GM10266 (cell line): Measurements from ENCODE around the gene SH3BGRL3.

ENCODE experiments used
- DNase-seq: peaks from one replicate; pipeline ENCODE4 v3.0.0; 2012; ENCODE audit errors: extremely low spot score
- CTCF ChIP-seq: IDR thresholded peaks from 2 replicates; pipeline ENCODE4 v1.5.1; 2012; ENCODE audit warnings: mild to moderate bottlenecking, low read depth; ENCODE audit not compliant: control insufficient read depth, insufficient read depth; ENCODE audit errors: missing control alignments

The SH3BGRL3 gene

GRCh38 chr1:26278724-26279455 lies 996 bp upstream of the SH3BGRL3 start:
- no peak for TF ChIP-seq CTCF
- DNase-seq: peak; percentile 33

DNA sequence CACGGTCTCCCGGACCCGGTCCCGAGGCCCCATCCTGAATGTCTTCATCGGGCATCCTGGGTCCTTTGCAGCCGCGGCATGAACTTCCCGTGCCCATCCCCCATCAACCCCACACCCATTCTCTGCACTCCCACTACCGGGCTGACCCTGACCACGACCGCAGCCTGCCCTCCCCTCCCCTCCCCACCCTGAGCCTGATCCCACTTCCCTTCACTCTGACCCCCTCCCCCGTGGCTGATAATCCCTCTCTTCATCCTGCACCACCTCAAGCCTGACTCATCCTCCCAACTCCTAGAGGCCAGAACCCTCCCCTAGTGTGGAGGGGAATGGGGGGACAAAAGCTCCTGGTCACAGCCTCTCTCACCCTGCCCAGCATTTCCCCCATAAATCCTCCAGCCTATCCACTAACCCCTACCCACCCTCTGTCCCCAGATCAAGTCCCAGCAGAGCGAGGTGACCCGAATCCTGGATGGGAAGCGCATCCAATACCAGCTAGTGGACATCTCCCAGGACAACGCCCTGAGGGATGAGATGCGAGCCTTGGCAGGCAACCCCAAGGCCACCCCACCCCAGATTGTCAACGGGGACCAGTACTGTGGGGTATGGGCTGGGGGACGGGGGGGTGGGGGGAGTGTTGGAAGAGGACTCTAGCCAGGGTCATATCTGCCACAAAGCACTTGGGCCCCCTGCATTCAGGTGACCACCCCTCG lies 602 bp downstream of the SH3BGRL3 start:
- DNase-seq: peak; percentile 44
- no peak for TF ChIP-seq CTCF

DNA sequence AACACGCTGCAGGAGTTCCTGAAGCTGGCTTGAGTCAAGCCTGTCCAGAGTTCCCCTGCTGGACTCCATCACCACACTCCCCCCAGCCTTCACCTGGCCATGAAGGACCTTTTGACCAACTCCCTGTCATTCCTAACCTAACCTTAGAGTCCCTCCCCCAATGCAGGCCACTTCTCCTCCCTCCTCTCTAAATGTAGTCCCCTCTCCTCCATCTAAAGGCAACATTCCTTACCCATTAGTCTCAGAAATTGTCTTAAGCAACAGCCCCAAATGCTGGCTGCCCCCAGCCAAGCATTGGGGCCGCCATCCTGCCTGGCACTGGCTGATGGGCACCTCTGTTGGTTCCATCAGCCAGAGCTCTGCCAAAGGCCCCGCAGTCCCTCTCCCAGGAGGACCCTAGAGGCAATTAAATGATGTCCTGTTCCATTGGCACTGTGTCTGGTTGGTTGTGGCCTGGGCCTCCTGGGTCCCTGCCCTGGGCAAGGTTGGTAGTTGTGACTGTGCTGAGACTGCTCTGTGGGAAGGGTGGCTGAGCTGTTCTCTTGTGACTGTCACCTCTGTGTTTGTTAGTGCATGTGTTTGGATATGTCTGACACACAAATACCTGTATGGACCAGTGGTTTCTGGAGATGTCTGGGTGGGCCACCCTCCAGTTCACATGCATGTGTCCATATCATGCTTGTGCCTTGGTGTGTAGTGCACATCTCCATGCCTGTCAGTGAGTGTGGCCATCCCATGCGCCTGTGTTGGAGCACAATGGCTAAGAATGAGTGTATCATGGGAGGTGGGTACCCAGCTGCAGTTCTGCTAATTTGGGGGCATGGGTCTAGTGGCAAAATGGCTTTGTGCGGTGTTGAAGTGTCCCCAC lies 1.4 kb downstream of the SH3BGRL3 start:
- TF ChIP-seq CTCF: no peak
- DNase-seq: peak; percentile 23

- DNase-seq: no peak
- TF ChIP-seq CTCF: no peak
Observed at GRCh38 chr1:26281971-26282370, 2.1 kb downstream of the SH3BGRL3 start.

- TF ChIP-seq CTCF: no peak
- no peak for DNase-seq
Observed at GRCh38 chr1:26282401-26282918, 2.6 kb downstream of the SH3BGRL3 start.

- no peak for DNase-seq
- no peak for TF ChIP-seq CTCF
Observed at GRCh38 chr1:26283279-26283853, 3.5 kb downstream of the SH3BGRL3 start.
